ENCODE results near the gene AP1M1. TPM values are rescaled to one million over a fixed set of nuclear protein-coding genes. Genes with fewer than 3 reads are reported as not detected.

Gene AP1M1
- total and polyA plus RNA-seq, 11 donors: 26.2 to 93.4 (median 47.8) TPM

- Histone ChIP-seq H3K27me3 (no peaks in the 10 kb centered on the region), H3K36me3 (peaks cover 0 to 87% (median 82%) of the 10 kb centered on the region in 9 donors), H3K9me3 (no peaks in the 10 kb centered on the region), H3K4me1 (peaks cover 0 to 8% (median 0%) of the 10 kb centered on the region in 12 donors), H3K27ac (no peak overlapping the region), H3K4me3 (no peak overlapping the region)
- DNase-seq (no peak), ATAC-seq (no peak)
- TF ChIP-seq POLR2A (IDR thresholded peaks at IDR 0.05): no peak
- TF ChIP-seq, protein P1, sequence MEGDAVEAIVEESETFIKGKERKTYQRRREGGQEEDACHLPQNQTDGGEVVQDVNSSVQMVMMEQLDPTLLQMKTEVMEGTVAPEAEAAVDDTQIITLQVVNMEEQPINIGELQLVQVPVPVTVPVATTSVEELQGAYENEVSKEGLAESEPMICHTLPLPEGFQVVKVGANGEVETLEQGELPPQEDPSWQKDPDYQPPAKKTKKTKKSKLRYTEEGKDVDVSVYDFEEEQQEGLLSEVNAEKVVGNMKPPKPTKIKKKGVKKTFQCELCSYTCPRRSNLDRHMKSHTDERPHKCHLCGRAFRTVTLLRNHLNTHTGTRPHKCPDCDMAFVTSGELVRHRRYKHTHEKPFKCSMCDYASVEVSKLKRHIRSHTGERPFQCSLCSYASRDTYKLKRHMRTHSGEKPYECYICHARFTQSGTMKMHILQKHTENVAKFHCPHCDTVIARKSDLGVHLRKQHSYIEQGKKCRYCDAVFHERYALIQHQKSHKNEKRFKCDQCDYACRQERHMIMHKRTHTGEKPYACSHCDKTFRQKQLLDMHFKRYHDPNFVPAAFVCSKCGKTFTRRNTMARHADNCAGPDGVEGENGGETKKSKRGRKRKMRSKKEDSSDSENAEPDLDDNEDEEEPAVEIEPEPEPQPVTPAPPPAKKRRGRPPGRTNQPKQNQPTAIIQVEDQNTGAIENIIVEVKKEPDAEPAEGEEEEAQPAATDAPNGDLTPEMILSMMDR (IDR thresholded peaks at IDR 0.05): no peak
- 87 to 94% (median 91%) methylated on average over 9 to 13 of the region's 13 CpGs for WGBS, 4 donors
- intact Hi-C loops (cut with DNase I): no loop called here
Measured at GRCh38 chr19:16232568-16232967, 34.9 kb downstream of the AP1M1 start.

- H3K27me3 ChIP-seq: no peaks in the 10 kb centered on the region
- peaks cover 0 to 15% (median 0%) of the 10 kb centered on the region in 12 donors for H3K4me1 ChIP-seq
- ATAC-seq (peak in 2 of 4 donors; percentile 3 to 18), DNase-seq (no peak)
- 92 to 96% (median 96%) methylated on average over 14 to 19 of the region's 19 CpGs for whole genome bisulfite sequencing, 4 donors
- H3K27ac ChIP-seq: no peak overlapping the region
- TF ChIP-seq, protein P1 (IDR thresholded peaks at IDR 0.05): no peak
- no peak for TF ChIP-seq POLR2A (IDR thresholded peaks at IDR 0.05)
- H3K36me3 ChIP-seq: peaks cover 0 to 81% (median 75%) of the 10 kb centered on the region in 9 donors
- no peaks in the 10 kb centered on the region for H3K9me3 ChIP-seq
- no peak overlapping the region for H3K4me3 ChIP-seq
- intact Hi-C loops (cut with DNase I): no loop called here
Measured at GRCh38 chr19:16233081-16233776, 35.5 kb downstream of the AP1M1 start.

- DNase-seq (no peak), ATAC-seq (no peak)
- peaks cover 0 to 73% (median 68%) of the 10 kb centered on the region in 9 donors for H3K36me3 ChIP-seq
- intact Hi-C loops (cut with DNase I): no loop called here
- 83 to 91% (median 90%) methylated on average over 11 to 19 of the region's 19 CpGs for WGBS, 4 donors
- no peak overlapping the region for H3K4me3 ChIP-seq
- H3K4me1 ChIP-seq: peaks cover 0 to 23% (median 0%) of the 10 kb centered on the region in 12 donors
- no peak overlapping the region for H3K27ac ChIP-seq
- H3K9me3 ChIP-seq: no peaks in the 10 kb centered on the region
- no peaks in the 10 kb centered on the region for H3K27me3 ChIP-seq
- TF ChIP-seq, protein P1 (IDR thresholded peaks at IDR 0.05): no peak
- no peak for TF ChIP-seq POLR2A (IDR thresholded peaks at IDR 0.05)
Measured at GRCh38 chr19:16233836-16234551, 36.3 kb downstream of the AP1M1 start.

All from heart left ventricle (tissue), 16 donors.